ENCODE measurements around the gene CFAP77.

Gene CFAP77

GRCh38 chr9:132551556-132551955 lies 141.5 kb downstream of the CFAP77 start:
- Histone ChIP-seq H3K27ac (replicated peaks) (no peak overlapping the region), H3K27me3 (ENCODE audit: insufficient read depth, poor library complexity, severe bottlenecking) (peaks cover 3% of the 10 kb centered on the region), H3K4me3 (replicated peaks; ENCODE audit: insufficient read depth, low read length) (no peak overlapping the region)
- no peak for TF ChIP-seq SPI1 (IDR thresholded peaks at IDR 0.05; ENCODE audit: borderline replicate concordance, low read depth)
- TF ChIP-seq POLR2AphosphoS5 (IDR thresholded peaks at IDR 0.05; ENCODE audit: low read depth), result no peak
- no peak for TF ChIP-seq CTCF (IDR thresholded peaks at IDR 0.05; ENCODE audit: insufficient read depth, low read length)
- DNase-seq (ENCODE audit: low read depth in 1 of 2, low spot score in 1 of 2), result no peak

- Histone ChIP-seq H3K27ac (replicated peaks) (no peak overlapping the region), H3K4me3 (replicated peaks; ENCODE audit: insufficient read depth, low read length) (no peak overlapping the region), H3K27me3 (ENCODE audit: insufficient read depth, poor library complexity, severe bottlenecking) (peaks cover 2% of the 10 kb centered on the region)
- DNase-seq (ENCODE audit: low read depth in 1 of 2, low spot score in 1 of 2), result no peak
- TF ChIP-seq REST (IDR thresholded peaks at IDR 0.05; ENCODE audit: insufficient replicate concordance, low read depth) (no peak), POLR2AphosphoS5 (IDR thresholded peaks at IDR 0.05; ENCODE audit: low read depth) (no peak), CTCF (IDR thresholded peaks at IDR 0.05; ENCODE audit: insufficient read depth, low read length) (no peak), SPI1 (IDR thresholded peaks at IDR 0.05; ENCODE audit: borderline replicate concordance, low read depth) (no peak), GABPA (IDR thresholded peaks at IDR 0.05; ENCODE audit: low read depth) (no peak)
These were observed 142.0 kb downstream of the CFAP77 start for GRCh38 chr9:132552041-132552440.

DNA sequence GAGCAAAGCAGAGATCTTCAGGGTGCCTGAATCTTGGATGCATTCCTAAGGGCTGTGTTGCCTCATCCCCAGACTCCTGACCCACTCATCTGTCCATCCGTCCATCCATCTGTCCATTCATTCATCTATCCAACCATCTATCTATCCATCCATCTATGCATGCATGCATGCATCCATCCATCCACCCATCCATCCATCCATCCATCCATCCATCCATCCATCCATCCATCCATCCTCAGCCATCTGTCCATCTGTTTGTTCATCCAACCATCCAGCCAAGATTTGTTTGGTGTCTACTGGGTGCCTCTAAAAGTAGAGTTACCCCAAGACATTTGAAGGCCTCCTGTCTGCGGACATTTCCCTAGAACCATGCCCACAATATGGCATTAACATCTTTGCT lies 144.7 kb downstream of the CFAP77 start:
- H3K27ac ChIP-seq (replicated peaks), result no peak overlapping the region
- no peak for TF ChIP-seq POLR2AphosphoS5 (IDR thresholded peaks at IDR 0.05; ENCODE audit: low read depth)
- TF ChIP-seq GABPA (IDR thresholded peaks at IDR 0.05; ENCODE audit: low read depth), result no peak
- TF ChIP-seq CTCF (IDR thresholded peaks at IDR 0.05; ENCODE audit: insufficient read depth, low read length), result no peak
- TF ChIP-seq REST (IDR thresholded peaks at IDR 0.05; ENCODE audit: insufficient replicate concordance, low read depth), result no peak
- no peak for TF ChIP-seq SPI1 (IDR thresholded peaks at IDR 0.05; ENCODE audit: borderline replicate concordance, low read depth)
- DNase-seq (ENCODE audit: low read depth in 1 of 2, low spot score in 1 of 2), result no peak
- H3K27me3 ChIP-seq (ENCODE audit: insufficient read depth, poor library complexity, severe bottlenecking), result peaks cover 2% of the 10 kb centered on the region
- no peak overlapping the region for H3K4me3 ChIP-seq (replicated peaks; ENCODE audit: insufficient read depth, low read length)

DNA sequence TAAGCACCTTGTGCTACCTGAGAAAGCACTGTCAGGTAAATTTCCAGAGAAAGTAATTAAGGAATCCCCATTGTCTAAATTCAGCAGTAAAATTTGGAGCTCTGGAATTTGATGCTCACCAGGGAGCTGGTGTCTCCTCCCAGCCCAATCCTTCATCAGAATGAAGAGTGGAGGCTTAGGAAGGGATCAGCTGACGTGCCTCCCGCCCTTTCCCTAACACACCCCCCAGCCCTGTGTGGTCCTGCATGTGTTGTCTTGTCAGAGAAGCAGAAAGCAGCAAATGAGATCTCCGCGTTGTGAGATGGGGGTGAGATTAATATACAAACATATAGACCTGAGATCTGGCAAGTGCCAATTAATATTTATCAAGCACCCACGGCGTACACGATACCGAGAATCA lies 145.5 kb downstream of the CFAP77 start:
- Histone ChIP-seq H3K27ac (replicated peaks) (no peak overlapping the region), H3K27me3 (ENCODE audit: insufficient read depth, poor library complexity, severe bottlenecking) (peaks cover 2% of the 10 kb centered on the region), H3K4me3 (replicated peaks; ENCODE audit: insufficient read depth, low read length) (no peak overlapping the region)
- no peak for TF ChIP-seq POLR2AphosphoS5 (IDR thresholded peaks at IDR 0.05; ENCODE audit: low read depth)
- TF ChIP-seq CTCF (IDR thresholded peaks at IDR 0.05; ENCODE audit: insufficient read depth, low read length), result no peak
- no peak for TF ChIP-seq SPI1 (IDR thresholded peaks at IDR 0.05; ENCODE audit: borderline replicate concordance, low read depth)
- no peak for TF ChIP-seq REST (IDR thresholded peaks at IDR 0.05; ENCODE audit: insufficient replicate concordance, low read depth)
- no peak for TF ChIP-seq GABPA (IDR thresholded peaks at IDR 0.05; ENCODE audit: low read depth)
- DNase-seq (ENCODE audit: low read depth in 1 of 2, low spot score in 1 of 2), result no peak
